Upper lobe of right lung (tissue), 1 donor: Measurements from ENCODE around the gene ARVCF. TPM values are rescaled to one million over a fixed set of nuclear protein-coding genes. Genes with fewer than 3 reads are reported as not detected.

Source experiments
- ATAC-seq: fragments of 200-7000 bp; cut with Tn5 transposase; one replicate; pipeline ENCODE4 v1.9.1; 2020; ENCODE audit warnings: mild to moderate bottlenecking, moderate library complexity
- DNase-seq: peaks from one replicate; pipeline ENCODE4 v3.0.0-alpha.2; 2020
- H3K27ac ChIP-seq: fragments of 200-600 bp; one replicate; pipeline ENCODE4 v1.8.0; 2022
- H3K27me3 ChIP-seq: fragments of 200-600 bp; one replicate; pipeline ENCODE4 v1.8.0; 2022; ENCODE audit warnings: mild to moderate bottlenecking
- H3K36me3 ChIP-seq: fragments of 200-600 bp; one replicate; pipeline ENCODE4 v1.8.0; 2022
- H3K4me1 ChIP-seq: fragments of 200-600 bp; one replicate; pipeline ENCODE4 v1.8.0; 2022
- H3K4me3 ChIP-seq: fragments of 200-600 bp; one replicate; pipeline ENCODE4 v1.8.0; 2022; ENCODE audit warnings: mild to moderate bottlenecking
- H3K9me3 ChIP-seq: fragments of 200-600 bp; one replicate; pipeline ENCODE4 v1.8.0; 2022
- CTCF ChIP-seq: fragments of 200-600 bp; IDR thresholded peaks from one replicate; pipeline ENCODE4 v1.8.0; 2022; ENCODE audit warnings: antibody characterized with exemption
- intact Hi-C: fragments of 100-400 bp; cut with DNase I; formaldehyde crosslinking; loops from one replicate; pipeline ENCODE4 v1.11.0; 2022
- total RNA-seq: library from RNA; stranded (reverse); fragmentation: NEBNext Ultra II Directional; extraction: Animal tissue kit (Norgen Biotek cat#: 25700); gene quantifications from one replicate; pipeline ENCODE4 v1.2.1, GENCODE V29; 2021
- donor health status: DM: no; HTN: yes; CAD: no; lungs with severe emphysema.

ARVCF gene
- total RNA-seq, 1 donor from 2014 or later: 25.4 TPM

GRCh38 chr22:19964701-19965386 lies 51.8 kb downstream of the ARVCF start:
- intact Hi-C loops: no loop called here
- no peak for DNase-seq
- Histone ChIP-seq H3K9me3 (no peaks in the 10 kb centered on the region), H3K27me3 (no peaks in the 10 kb centered on the region), H3K4me1 (peaks cover 22% of the 10 kb centered on the region), H3K27ac (no peak overlapping the region), H3K36me3 (peaks cover 43% of the 10 kb centered on the region), H3K4me3 (no peak overlapping the region)
- no peak for ATAC-seq
- TF ChIP-seq CTCF: no peak

- Histone ChIP-seq H3K36me3 (peaks cover 39% of the 10 kb centered on the region), H3K27me3 (no peaks in the 10 kb centered on the region), H3K4me1 (peaks cover 25% of the 10 kb centered on the region), H3K9me3 (no peaks in the 10 kb centered on the region), H3K4me3 (no peak overlapping the region), H3K27ac (no peak overlapping the region)
- ATAC-seq (no peak), DNase-seq (no peak)
- intact Hi-C loops: no loop called here
- TF ChIP-seq CTCF: no peak
Measured at GRCh38 chr22:19963863-19964642, 52.6 kb downstream of the ARVCF start.

- peaks cover 25% of the 10 kb centered on the region for H3K4me1 ChIP-seq
- intact Hi-C loops: no loop called here
- H3K27ac ChIP-seq: peak overlapping the region; percentile 56
- H3K27me3 ChIP-seq: no peaks in the 10 kb centered on the region
- no peaks in the 10 kb centered on the region for H3K9me3 ChIP-seq
- ATAC-seq (peak; percentile 85), DNase-seq (peak; percentile 94)
- H3K4me3 ChIP-seq: peak overlapping the region; percentile 1
- TF ChIP-seq CTCF: no peak
- peaks cover 30% of the 10 kb centered on the region for H3K36me3 ChIP-seq
Measured at GRCh38 chr22:19962909-19963806, 53.5 kb downstream of the ARVCF start.

- intact Hi-C loops: no loop called here
- DNase-seq (peak; percentile 88), ATAC-seq (peak; percentile 68)
- H3K36me3 ChIP-seq: peaks cover 22% of the 10 kb centered on the region
- peaks cover 25% of the 10 kb centered on the region for H3K4me1 ChIP-seq
- H3K27ac ChIP-seq: peak overlapping the region; percentile 56
- H3K27me3 ChIP-seq: no peaks in the 10 kb centered on the region
- no peaks in the 10 kb centered on the region for H3K9me3 ChIP-seq
- TF ChIP-seq CTCF: peak; percentile 43
- peak overlapping the region; percentile 1 for H3K4me3 ChIP-seq
Measured at GRCh38 chr22:19962246-19962908, 54.2 kb downstream of the ARVCF start.

GRCh38 chr22:19961868-19962245 lies 54.8 kb downstream of the ARVCF start:
- DNase-seq (no peak), ATAC-seq (no peak)
- Histone ChIP-seq H3K27ac (no peak overlapping the region), H3K36me3 (peaks cover 17% of the 10 kb centered on the region), H3K9me3 (no peaks in the 10 kb centered on the region), H3K27me3 (no peaks in the 10 kb centered on the region), H3K4me3 (no peak overlapping the region), H3K4me1 (peaks cover 25% of the 10 kb centered on the region)
- TF ChIP-seq CTCF: no peak
- intact Hi-C loops: no loop called here
